ENCODE results near the gene GPR171. TPM values are rescaled to one million over a fixed set of nuclear protein-coding genes. Genes with fewer than 3 reads are reported as not detected.

Gene GPR171
- polyA plus RNA-seq, 1 experiment, result not detected

GRCh38 chr3:151168269-151169094 is 34.5 kb downstream of the GPR171 start:
- peak; percentile 86 for TF ChIP-seq CTCF (IDR thresholded peaks at IDR 0.05; ENCODE audit: low read depth, low read length)
- CTCF ChIA-PET, result interaction anchor here (0.5 to 4.3 kb wide), 39 partner anchors 8 to 750 kb away, joined by 3 to 75 read pairs (median 5); partner anchors contain the start of gene P2RY14
- Histone ChIP-seq H3K27ac (ENCODE audit: low read depth, low read length) (no peak overlapping the region), H3K27me3 (ENCODE audit: control insufficient read depth, insufficient read depth, low read length) (no peaks in the 10 kb centered on the region), H3K9me3 (ENCODE audit: control insufficient read depth, insufficient read depth, low read length) (no peaks in the 10 kb centered on the region), H3K4me3 (ENCODE audit: low read depth, low read length) (no peak overlapping the region)
- POLR2A ChIA-PET, result no interaction called here
- peak; percentile 18 for DNase-seq (ENCODE audit: low read depth, low spot score)

- no peak overlapping the region for H3K4me3 ChIP-seq (ENCODE audit: low read depth, low read length)
- CTCF ChIA-PET, result interaction anchor here (0.6 to 4.3 kb wide), 3 partner anchors 10 to 752 kb away, joined by 3 to 75 read pairs (median 17); partner anchors contain the start of gene P2RY14
- H3K27me3 ChIP-seq (ENCODE audit: control insufficient read depth, insufficient read depth, low read length), result no peaks in the 10 kb centered on the region
- POLR2A ChIA-PET, result no interaction called here
- DNase-seq (ENCODE audit: low read depth, low spot score), result no peak
- H3K9me3 ChIP-seq (ENCODE audit: control insufficient read depth, insufficient read depth, low read length), result no peaks in the 10 kb centered on the region
- H3K27ac ChIP-seq (ENCODE audit: low read depth, low read length), result no peak overlapping the region
- no peak for TF ChIP-seq CTCF (IDR thresholded peaks at IDR 0.05; ENCODE audit: low read depth, low read length)
These were observed 36.9 kb downstream of the GPR171 start for GRCh38 chr3:151166161-151166560.

- H3K27me3 ChIP-seq (ENCODE audit: control insufficient read depth, insufficient read depth, low read length), result no peaks in the 10 kb centered on the region
- H3K27ac ChIP-seq (ENCODE audit: low read depth, low read length), result no peak overlapping the region
- ChIA-PET CTCF (no interaction called here), POLR2A (no interaction called here)
- H3K9me3 ChIP-seq (ENCODE audit: control insufficient read depth, insufficient read depth, low read length), result no peaks in the 10 kb centered on the region
- DNase-seq (ENCODE audit: low read depth, low spot score), result no peak
- no peak for TF ChIP-seq CTCF (IDR thresholded peaks at IDR 0.05; ENCODE audit: low read depth, low read length)
- H3K4me3 ChIP-seq (ENCODE audit: low read depth, low read length), result no peak overlapping the region
These were observed 37.8 kb downstream of the GPR171 start for GRCh38 chr3:151165226-151165625.

GRCh38 chr3:151159806-151160205 is 43.2 kb downstream of the GPR171 start:
- H3K4me3 ChIP-seq (ENCODE audit: low read depth, low read length), result no peak overlapping the region
- no peak overlapping the region for H3K27ac ChIP-seq (ENCODE audit: low read depth, low read length)
- POLR2A ChIA-PET, result no interaction called here
- CTCF ChIA-PET, result interaction anchor here (1.0 kb wide), 1 partner anchor 9 kb away, joined by 3 read pairs; no protein-coding TSS in a partner anchor
- no peaks in the 10 kb centered on the region for H3K27me3 ChIP-seq (ENCODE audit: control insufficient read depth, insufficient read depth, low read length)
- no peaks in the 10 kb centered on the region for H3K9me3 ChIP-seq (ENCODE audit: control insufficient read depth, insufficient read depth, low read length)
- TF ChIP-seq CTCF (IDR thresholded peaks at IDR 0.05; ENCODE audit: low read depth, low read length), result no peak
- no peak for DNase-seq (ENCODE audit: low read depth, low spot score)

- no peak overlapping the region for H3K27ac ChIP-seq (ENCODE audit: low read depth, low read length)
- ChIA-PET CTCF (interaction anchor here (0.6 to 2.4 kb wide), 18 partner anchors 10 to 845 kb away, joined by 3 to 23 read pairs (median 6); no protein-coding TSS in a partner anchor), POLR2A (no interaction called here)
- H3K9me3 ChIP-seq (ENCODE audit: control insufficient read depth, insufficient read depth, low read length), result no peaks in the 10 kb centered on the region
- peak; percentile 63 for TF ChIP-seq CTCF (IDR thresholded peaks at IDR 0.05; ENCODE audit: low read depth, low read length)
- no peak overlapping the region for H3K4me3 ChIP-seq (ENCODE audit: low read depth, low read length)
- peak; percentile 23 for DNase-seq (ENCODE audit: low read depth, low spot score)
- no peaks in the 10 kb centered on the region for H3K27me3 ChIP-seq (ENCODE audit: control insufficient read depth, insufficient read depth, low read length)
These were observed 46.3 kb downstream of the GPR171 start for GRCh38 chr3:151156618-151157216.

Measured in AG04450 (cell line).